ENCODE results near the gene GOSR2. TPM values are rescaled to one million over a fixed set of nuclear protein-coding genes. Genes with fewer than 3 reads are reported as not detected.

The GOSR2 gene
- total and polyA plus RNA-seq, 9 of the 15 experiments (the other 6 are each of a cell fraction or from before 2014, with no cell fraction given) = 32.7 to 96.3 (median 48.9) TPM

- TF ChIP-seq ARID4B (CRISPR knock-in tag; IDR thresholded peaks at IDR 0.05) = no peak
- TF ChIP-seq FOXP4 (CRISPR knock-in tag; IDR thresholded peaks at IDR 0.05; ENCODE audit: borderline replicate concordance) = no peak
- no peak for TF ChIP-seq ID3 (CRISPR knock-in tag; IDR thresholded peaks at IDR 0.05)
- no peak for TF ChIP-seq ID3 (tag; IDR thresholded peaks at IDR 0.05)
- no peak for TF ChIP-seq ETS2 (tag; IDR thresholded peaks at IDR 0.05; ENCODE audit: borderline replicate concordance, poor library complexity, severe bottlenecking)
Measured at GRCh38 chr17:46877466-46877865, 45.5 kb upstream of the GOSR2 start (continued).
